HG03064 (cell line): ENCODE measurements around the gene STAM.

Source experiments
- ATAC-seq: cut with Tn5 transposase; IDR thresholded peaks from one replicate; pipeline ENCODE4 v1.9.1; 2021; ENCODE audit warnings: low read depth; ENCODE audit not compliant: unreplicated experiment

Gene STAM

GRCh38 chr10:17645621-17646345 is 1.8 kb downstream of the STAM start:
- no peak for ATAC-seq

- ATAC-seq, result no peak
Measured at GRCh38 chr10:17647326-17647725, 3.4 kb downstream of the STAM start.

- ATAC-seq, result no peak
Measured at GRCh38 chr10:17648243-17649035, 4.5 kb downstream of the STAM start.

GRCh38 chr10:17649052-17649451 is 5.1 kb downstream of the STAM start:
- no peak for ATAC-seq

- no peak for ATAC-seq
Measured at GRCh38 chr10:17649836-17650235, 5.9 kb downstream of the STAM start.

- ATAC-seq, result no peak
Measured at GRCh38 chr10:17650416-17650815, 6.5 kb downstream of the STAM start.

- ATAC-seq, result no peak
Measured at GRCh38 chr10:17651896-17652295, 7.9 kb downstream of the STAM start.

- no peak for ATAC-seq
Measured at GRCh38 chr10:17652585-17652984, 8.6 kb downstream of the STAM start.

- ATAC-seq, result no peak
Measured at GRCh38 chr10:17655009-17655408, 11.1 kb downstream of the STAM start.

- peak; percentile 83 for ATAC-seq
Measured at GRCh38 chr10:17655567-17656146, 11.7 kb downstream of the STAM start.

GRCh38 chr10:17657103-17657500 is 13.2 kb downstream of the STAM start:
- no peak for ATAC-seq

GRCh38 chr10:17659365-17659764 is 15.4 kb downstream of the STAM start:
- ATAC-seq, result no peak

GRCh38 chr10:17660921-17661320 is 17.0 kb downstream of the STAM start:
- ATAC-seq, result no peak

- no peak for ATAC-seq
Measured at GRCh38 chr10:17661510-17661909, 17.6 kb downstream of the STAM start.

GRCh38 chr10:17662193-17663138 is 18.5 kb downstream of the STAM start:
- no peak for ATAC-seq

- no peak for ATAC-seq
Measured at GRCh38 chr10:17663450-17663849, 19.5 kb downstream of the STAM start.

- ATAC-seq, result no peak
Measured at GRCh38 chr10:17665747-17666146, 21.8 kb downstream of the STAM start.

GRCh38 chr10:17668435-17669184 is 24.7 kb downstream of the STAM start:
- peak; percentile 41 for ATAC-seq

GRCh38 chr10:17669185-17669872 is 25.4 kb downstream of the STAM start:
- peak; percentile 58 for ATAC-seq
